GM21390 (cell line): ENCODE results near the gene BIN1.

Experiments
- ATAC-seq: cut with Tn5 transposase; IDR thresholded peaks from one replicate; pipeline ENCODE4 v1.9.1; 2021; ENCODE audit not compliant: unreplicated experiment

The BIN1 gene

DNA sequence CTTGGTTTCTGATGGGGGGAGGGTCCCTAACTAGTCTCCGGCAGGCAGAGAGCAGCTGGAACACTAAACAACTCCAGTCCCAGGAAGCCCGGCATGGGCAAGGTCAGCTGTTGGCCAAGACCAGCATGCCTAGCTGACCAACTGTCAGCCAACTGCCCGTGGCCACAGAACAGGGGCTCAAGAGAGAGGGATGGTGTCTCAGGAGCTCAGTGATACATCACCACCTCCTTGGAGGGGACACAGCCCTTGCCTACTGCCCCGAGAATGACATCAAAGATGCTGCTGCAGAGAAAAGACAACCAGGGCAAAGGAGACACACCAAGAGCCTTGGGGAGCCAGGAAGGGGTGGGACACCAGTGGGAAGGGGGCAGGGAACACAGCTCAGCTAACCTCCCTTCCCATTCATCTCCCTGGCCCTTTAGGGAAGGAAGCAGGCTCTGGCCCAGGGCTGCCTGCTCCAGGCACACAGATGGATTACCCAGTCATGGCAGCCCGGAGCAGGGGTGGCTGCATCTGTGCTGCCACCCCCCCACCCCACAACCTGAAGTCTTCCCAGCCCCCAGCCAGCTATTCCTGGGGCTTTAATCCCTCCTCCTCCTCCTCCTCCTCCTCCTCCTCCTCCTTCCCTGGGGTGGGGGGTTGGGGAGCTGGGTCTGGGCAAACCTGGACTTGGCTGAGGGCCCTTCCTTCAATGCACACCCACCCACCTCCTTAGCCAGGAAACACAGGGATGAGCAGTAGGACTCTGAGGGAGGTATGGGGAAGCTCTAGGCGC lies 1.9 kb downstream of the BIN1 start:
- ATAC-seq = no peak

DNA sequence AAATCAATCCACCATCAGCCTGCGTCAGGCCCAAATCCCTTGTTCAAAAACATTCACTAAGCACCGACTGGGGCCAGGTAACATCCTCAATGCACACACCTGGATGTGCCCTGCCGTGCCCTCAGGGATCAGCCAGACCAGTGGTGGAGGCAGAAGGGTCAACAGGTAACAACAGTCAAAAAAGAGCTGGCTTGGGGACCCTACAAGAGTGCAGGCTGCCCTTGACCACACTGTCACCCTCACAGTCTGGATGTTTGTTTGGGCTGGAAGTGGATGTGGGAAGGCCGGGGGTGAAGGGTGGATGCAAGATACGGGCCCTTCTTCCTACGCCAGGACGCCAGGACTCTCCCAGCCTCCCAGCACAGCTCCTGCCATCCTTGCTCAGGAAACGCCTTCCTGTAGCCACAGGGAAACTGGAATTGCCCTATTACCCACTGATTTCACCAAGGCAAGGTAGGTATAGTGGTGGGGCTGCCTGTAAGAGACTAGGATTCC lies 2.7 kb downstream of the BIN1 start:
- no peak for ATAC-seq

DNA sequence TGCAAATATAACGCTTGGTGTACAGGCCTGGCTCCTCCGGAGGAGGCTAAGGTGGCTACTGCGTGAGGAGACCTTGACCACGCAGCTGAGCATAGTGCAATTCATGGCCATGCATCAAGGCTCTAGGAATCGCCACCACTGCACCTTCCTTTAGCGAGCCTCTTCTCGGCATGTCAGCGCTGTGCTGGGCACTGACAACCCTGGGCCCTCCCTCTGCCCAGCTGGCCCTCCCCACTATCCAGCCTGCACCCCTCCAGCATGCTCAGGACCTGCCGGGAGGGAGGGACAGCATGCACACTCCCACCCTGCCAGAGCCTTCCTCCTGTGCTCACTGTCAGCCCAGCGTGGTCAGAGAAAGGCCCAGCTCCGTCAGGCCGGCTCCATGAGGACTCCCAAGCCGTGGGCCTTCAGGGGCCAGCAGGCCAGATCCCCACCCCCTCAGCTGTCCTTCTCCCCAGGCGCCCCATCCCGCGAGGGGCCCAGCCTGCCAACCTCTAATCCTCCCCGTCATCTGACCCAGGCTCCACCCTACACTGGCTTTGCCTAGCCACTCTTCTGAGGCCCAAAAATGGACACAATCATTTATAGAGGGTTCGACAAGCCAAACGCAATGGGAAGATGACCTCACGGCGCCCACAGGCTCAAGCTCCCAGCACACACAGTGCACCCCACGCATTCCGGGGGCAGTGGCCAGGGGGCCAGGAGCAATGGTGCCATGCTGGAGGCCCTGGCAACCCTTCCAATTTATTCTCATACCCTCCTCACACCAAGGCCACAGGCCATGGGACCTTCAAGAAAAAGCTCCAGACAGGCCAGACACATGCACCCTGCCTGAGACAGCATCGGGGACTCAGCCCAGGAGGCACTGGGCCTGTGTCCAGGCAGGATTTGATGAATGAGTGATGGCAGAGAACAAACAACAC lies 3.5 kb downstream of the BIN1 start:
- ATAC-seq = no peak

DNA sequence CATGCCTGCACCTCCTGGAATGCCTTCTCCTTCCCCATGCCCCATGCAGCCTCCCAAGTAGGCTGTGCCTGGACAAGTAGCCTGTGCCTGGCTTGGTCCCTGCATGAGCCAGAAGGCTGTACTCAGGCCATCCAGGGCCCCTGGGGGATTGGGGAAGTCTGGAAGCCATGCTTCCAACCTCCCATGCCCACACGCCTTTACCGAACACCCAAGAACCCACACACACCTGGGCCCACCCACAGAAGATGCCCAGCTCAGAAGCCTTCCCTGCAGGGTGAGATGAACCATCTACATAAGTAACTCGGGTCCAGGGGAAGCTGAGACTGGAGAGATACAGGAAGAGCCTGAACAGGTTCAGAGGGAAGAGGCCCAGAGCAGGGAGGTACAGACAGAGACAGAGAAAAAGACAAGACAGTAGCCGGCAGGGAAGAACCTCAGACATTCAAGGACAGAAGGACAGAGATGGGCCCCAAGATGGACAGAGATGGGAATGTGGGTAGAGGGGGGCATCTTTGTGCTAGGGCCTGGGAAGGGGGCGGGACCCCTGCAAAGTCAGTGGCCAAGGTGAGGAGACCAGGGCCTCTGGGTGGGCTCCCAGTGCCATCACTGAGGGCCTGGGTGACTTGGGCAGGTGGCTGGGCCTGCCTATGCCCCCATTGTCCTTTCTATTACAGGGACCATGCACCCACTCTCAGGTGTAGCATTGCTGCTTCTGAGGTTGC lies 4.3 kb downstream of the BIN1 start:
- ATAC-seq = no peak

DNA sequence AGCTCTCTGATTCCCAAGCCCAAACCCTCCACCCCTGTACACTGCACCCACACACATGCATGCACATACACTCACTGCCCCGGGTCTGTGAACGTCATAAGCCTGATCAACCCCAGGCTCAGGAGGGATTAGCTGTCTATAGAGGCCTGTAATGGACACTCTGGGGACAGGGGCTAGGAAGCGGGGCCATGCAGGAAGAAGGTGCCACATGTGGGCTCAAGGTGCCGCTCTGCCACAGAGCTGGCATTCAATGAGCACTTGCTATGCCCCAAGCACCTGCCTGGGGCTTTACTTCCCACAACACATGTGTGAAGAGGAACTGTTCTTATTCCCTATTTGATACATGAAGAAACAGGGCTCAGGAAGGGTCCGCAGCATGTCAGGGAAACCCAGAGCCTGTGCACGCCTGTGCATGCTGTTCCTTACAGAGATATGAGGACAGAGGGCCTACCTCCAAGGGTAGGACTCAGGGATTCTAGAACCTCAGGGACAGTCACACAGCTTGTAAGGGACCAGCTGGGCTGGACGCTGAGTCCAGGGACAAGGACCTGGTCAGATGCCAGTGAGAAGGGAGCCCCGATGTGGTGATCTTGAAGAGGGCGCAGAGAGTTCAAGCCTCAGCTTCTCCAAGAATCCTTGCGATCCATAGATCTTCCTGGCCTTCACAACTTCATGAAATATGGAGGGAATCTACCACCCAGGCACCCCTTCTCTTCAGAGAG lies 5.0 kb downstream of the BIN1 start:
- ATAC-seq = no peak

DNA sequence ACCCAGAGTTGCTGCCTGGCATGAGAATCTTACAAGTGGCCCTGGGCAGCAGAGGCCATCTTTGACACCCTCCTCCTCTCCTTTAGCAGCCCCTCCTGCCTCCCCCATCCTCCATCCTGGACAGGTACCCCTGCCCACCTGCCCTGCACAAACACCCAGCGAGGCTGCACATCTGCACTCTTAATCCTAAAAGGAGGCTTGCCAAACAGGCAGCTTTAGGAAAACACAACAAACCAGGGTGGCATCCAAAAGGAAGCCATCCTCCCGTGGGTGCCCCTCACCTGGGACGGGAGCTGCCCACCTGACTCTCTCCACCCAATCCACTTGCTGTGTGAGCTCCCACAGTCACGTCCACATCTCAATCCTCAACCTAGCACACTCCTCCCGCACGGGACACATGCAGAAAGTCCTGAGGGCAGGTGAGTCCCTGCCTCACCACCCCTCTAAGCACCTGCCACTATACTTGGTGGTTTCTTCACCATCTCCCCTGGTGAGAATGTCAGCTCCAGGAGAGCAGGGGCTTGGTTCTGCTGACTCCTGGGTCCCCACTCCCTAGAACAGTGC lies 5.8 kb downstream of the BIN1 start:
- no peak for ATAC-seq

DNA sequence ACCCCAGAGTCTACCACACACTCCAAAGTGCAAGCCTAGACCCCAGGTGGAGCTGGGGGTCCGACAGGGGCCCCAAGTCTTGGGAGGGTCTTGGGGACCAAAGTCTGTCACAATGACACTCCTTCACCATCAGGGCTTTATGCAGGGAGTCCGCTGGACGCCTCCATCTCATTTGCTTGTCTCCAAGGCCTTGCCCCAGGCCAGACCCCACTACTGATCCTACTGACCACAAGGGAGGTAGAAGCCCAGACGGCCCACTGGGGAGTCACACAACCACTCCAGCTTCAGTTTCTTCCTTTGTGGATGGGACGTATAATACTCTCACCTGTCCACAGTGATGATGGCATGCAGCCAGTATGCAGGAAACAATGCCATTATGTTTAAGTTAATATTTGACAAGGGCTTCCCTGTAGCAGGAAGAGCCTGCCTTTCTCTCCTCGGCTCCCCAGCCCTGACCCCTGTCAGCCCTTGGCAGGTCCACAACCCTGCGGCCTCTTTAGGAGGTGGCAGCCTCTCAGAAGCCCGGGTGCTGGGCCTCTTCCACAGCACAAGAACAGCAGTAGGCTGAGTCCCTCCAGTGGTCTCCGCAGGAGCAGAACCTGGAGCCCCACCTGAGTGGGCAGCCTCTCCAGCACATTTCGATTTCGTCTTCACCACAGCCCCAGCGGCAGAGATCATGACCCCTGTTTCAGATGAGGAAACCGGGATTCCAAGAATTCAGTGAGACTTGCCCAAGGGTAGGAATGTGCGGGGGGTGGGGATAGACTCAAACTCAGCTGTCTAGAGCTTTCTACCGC lies 6.5 kb downstream of the BIN1 start:
- ATAC-seq = no peak

DNA sequence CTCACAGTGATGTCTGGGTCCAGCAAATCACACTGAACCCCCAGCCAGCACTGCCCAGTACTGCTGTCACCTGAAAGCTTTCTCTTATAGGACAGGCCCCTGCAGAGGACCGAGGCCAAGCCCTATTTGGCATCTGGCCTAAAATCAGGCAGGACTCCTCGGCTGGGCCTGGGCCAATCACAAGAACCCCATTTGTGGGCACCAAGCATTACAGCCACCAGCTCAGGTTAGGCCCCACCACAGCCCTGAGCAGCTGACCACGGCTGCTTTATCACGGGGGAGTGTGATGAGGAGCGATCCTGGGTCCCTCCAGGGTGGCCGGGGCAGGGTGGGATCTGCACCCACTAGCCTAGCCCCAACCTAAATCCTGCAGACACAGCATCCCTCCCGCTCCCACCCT lies 8.2 kb downstream of the BIN1 start:
- no peak for ATAC-seq

DNA sequence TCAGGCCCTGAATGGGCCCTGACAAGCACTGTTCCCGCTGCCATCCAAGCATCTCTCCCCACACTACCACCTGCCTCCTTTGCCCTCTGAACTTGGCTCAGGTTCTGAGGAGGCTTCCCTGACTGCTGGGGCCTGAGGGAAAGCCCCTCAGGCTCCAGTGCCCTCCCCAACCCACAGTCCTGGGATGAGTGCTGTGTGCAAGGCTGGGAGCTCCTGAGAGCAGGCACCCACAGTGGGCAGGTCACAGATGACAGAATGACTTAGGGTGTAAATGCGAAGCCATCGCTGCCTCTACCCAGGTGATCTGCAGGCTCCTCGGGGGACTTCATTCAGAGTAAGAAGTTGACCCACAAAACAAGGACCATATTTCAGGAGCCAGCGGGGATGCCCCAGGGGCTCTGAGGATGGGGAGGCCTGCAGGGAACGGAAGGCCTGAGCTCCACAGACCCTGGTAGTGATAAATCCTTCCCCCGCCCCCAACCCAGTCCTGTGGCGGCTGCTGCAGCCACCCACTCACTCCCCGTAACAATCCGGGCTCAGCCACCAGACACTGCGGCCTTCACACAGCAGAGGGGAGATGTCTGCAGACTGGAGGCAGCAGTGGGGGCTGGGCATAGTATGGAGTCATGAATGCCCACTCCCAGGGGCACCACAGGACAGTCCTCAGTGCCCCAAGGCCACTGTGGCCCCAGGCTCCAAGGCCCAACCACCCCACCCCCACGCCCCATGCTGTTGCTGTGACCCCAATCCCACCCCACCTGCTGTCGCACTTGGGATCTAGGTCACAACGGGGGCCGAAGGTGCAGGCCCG lies 8.9 kb downstream of the BIN1 start:
- ATAC-seq = no peak

DNA sequence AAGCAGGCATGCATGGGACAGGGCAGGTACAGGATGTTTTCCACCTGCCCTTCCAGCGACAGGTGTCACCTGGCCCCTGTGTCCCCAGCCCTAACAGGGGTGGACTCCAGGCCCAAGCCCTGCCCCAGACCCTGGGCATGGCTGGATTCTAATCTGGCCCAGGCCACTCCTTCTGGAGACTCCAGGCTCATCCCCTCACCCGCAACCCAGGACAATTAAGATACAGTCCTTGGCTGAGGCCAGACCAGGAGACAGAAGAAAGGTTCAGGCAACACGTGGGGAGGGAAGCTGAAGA lies 9.5 kb downstream of the BIN1 start:
- no peak for ATAC-seq

DNA sequence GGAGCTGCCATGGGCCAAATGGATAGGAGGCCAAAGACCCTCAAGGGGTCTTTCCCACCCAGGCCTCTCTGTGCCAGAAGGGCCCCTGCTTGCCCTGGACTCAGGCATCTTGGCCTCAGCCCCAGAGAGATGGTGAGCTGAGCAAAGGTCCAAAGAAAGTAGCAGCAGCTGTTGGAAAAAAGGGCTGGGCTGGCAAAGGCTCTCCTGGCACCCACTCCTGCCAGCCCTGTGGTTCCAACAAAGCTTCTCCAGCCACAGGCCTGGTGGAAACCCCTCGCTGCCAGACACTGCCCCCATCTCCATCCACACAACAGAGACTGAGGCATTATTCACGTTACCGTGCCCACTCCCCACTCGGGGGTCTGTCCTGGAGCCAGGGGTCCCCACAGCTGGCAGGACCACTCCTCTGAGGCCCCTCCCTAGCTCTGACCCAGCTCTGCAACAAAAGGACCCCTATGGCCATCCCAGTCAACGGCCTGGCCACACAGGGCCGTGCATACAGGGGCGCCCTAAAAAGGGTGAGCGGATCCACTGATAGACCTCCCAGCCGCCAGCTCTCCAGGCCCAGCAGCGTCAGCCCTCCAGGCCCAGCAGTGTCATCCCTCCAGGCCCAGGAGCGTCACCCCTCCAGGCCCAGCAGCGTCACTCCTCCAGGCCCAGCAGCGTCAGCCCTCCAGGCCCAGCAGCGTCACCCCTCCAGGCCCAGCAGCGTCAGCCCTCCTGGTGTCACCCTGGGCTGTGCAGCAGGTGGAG lies 10.1 kb downstream of the BIN1 start:
- no peak for ATAC-seq

DNA sequence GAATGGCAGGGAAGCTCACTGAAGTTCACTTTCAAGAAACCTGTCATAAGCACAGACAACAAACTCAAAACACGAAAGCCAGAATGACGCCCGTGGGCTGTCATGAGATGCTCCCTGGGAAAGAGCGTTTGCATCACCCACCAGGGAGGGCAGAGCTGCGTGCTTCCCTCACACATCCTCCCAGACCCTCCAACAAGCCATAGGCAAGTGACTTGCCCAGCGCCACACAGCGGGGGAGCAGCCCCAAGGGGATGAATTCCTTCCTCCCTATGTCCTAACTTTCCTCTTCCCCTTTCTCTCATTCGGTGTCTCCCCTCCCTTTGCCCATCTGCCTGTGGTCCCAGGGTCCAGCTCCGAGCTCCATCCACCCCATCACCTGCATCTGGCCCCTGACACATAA lies 10.7 kb downstream of the BIN1 start:
- ATAC-seq = no peak

DNA sequence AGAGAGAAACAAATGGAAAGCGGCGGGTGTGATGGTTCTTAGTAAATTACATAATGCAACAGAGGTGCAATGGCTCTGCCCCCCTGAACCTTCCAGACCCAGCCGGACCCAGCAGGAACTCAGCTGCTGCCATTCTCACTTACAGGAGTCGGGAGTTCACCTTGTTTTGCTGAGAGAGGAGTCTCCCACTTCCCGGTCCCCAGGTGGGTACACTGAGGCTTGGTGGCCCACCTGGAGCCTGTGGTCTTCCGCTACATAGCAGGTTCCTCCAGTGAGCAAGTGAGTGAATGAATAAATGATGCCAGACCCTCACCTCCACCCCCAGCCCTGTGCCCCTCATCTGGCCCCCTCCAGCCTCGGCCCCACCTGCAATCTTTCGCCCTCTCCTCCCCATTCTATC lies 11.2 kb downstream of the BIN1 start:
- ATAC-seq = no peak

DNA sequence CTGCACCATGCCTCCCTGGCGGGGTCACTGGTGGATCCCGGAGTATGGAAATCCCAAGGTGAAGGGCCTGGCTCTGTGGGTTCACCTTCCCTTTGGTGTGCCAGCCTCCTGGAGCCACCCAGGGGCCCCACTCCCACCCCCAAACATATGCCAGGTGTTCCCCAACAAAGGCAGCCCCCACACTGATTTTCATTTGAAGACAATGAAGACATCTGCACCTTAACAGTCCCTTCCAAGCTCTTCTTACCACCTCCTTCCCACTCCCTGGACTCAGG lies 11.7 kb downstream of the BIN1 start:
- ATAC-seq = no peak

DNA sequence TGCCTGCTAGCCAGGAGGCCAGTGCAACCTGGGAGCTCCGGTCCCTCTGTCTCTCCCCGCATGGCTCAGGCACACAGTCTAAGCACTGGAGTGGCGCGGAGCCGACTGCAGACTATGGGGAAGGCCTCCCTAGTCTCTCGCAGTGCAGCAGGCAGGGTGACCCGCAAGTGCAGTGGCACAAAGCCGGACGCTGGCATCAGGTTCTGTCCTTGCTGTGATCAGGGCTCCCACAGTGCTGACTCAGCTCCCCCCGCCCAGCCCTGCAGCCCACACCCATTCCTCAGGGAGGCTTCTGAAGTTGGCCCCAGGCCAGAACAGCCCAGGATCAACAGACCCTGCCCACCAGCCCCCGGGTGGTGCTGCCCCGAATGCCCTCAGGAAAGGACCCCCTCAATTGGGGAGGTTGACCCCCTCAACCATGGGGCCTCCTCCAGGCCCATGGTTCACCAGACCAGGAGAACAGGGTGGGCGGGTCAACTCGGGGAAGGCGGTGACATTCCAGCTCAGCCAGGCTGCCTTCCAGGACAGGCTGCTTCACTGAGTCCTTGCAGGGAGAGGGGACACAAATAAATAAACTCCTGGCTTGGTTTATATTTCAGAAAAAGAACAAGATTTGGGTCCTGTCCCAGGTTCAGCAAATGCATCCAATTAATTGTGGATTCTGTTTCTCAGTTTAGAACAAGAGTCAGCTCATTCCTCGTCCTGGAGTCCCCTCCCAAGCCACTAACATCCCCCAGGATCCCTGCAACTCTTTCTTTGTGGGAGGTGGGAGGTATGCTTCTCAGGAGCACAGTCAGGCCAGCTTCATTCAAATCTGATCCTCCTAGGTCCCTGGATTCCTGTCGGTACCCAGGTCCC lies 12.2 kb downstream of the BIN1 start:
- ATAC-seq = no peak

DNA sequence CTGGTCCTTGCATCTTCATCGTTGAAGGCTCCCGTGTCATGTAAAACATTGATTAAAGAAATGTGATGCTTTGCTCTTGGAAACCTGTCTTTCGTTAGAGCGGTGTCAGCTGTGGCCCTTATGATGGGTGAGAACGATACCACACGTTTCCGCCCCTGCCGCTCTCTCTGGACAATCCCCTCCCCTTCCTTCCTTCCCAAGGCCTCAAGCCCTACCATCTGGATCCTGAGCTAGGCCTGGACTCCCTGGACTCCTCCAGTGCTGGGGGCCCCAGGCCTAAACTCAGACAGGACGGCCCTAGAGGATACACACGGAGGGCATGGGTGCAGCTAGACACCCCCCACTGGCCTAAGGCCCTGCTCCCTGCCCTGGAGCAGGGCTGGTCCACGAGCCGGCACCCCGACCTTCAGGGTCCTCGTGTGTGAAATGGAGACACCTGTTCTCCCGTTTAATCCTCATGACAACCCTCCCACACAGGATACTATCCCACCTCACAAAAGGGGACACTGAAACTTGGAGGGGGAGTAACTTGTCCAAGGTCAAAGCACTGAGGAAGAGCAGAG lies 13.2 kb downstream of the BIN1 start:
- ATAC-seq = no peak

DNA sequence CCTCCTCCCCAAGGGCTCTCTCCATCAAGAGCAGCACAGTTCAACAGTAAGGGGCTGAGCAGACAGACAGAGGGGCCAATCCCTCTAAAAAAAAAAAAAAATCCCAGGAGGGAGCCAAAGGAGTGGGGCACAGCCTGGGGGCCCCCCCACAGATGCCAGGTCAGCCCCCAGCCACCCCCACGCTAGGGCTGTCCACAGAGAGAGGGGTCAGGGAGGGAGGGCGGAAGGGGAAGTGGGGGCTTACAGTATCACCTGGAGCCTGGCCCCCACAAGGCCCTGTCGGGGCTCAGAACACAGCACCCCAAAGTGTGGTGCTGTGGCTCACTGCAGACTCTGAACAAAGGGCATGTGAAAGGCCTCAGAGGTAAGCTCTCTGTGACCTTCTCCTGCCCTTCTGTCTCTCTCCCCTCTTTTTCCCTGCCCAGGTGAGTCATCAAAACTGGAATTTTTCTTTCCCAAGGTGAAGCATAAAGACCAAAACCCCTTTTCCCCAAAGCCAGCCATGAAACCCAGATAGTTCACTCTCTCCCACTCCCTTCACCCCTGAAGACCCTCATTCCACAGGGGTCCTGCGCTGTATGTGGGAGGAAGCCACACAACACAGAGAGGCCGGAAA lies 13.9 kb downstream of the BIN1 start:
- no peak for ATAC-seq
